ENCODE data around the gene ING1. TPM values are rescaled to one million over a fixed set of nuclear protein-coding genes. Genes with fewer than 3 reads are reported as not detected.

ING1 gene
- total and polyA plus RNA-seq, 12 donors: 4.1 to 15.6 (median 6.3) TPM

DNA sequence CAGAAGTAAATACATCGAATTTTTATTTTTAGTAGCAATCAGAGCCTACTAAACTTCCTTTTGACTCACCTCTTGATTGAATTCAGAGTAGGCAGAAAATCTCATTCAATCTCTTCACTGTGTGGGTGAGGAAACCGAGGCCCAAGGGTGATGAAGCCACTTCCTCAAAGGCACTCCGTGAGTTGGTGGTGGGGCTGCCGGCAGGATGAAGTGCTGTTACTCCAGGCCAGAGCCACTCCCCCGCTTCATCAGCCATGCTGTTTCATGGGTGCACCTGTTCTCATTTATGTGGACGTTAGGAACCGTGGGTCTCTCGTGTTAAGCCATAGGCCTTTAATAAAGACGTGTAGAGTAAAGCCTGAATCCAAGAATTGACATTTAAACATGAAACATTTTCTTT is 13.2 kb downstream of the ING1 start:
- WGBS, 2 donors: 84 to 91% methylated on average over 9 of the region's 9 CpGs
- Histone ChIP-seq H3K9me3 (no peaks in the 10 kb centered on the region), H3K4me3 (no peak overlapping the region), H3K27ac (no peak overlapping the region), H3K36me3 (peaks cover 0 to 16% (median under 1%) of the 10 kb centered on the region in 9 donors), H3K27me3 (no peaks in the 10 kb centered on the region), H3K4me1 (peaks cover 0 to 14% (median 0%) of the 10 kb centered on the region in 9 donors)
- DNase-seq (no peak), ATAC-seq (no peak)
- intact Hi-C loops (cut with DNase I): loop anchor here in 4 of 10 donors (5.0 to 10.0 kb wide), 2 partner anchors 86 to 88 kb away; no protein-coding TSS in a partner anchor
- TF ChIP-seq CTCF (IDR thresholded peaks at IDR 0.05): no peak

DNA sequence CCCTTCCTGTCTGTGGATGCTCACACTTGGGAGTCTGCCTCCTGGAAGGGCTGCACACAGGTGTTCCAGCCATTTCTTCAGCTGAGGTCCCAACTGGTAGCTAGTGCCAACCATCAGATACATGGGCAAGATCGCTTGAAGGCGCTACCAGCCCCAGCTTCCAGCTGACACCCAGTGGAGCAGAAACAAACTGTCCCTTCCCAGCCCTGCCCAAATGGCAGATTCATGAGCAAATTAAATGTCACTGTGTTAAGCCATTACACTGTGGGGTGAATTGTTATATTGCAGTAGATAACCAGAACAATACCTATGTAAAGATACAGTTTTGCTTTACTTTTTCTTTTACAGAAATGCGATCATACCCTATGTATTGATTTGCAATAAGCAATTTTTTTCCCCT is 17.6 kb downstream of the ING1 start:
- 97 to 99% methylated on average over 3 of the region's 3 CpGs for WGBS, 2 donors
- peaks cover 0 to 3% (median 0%) of the 10 kb centered on the region in 9 donors for H3K36me3 ChIP-seq
- H3K27ac ChIP-seq: no peak overlapping the region
- no peak for DNase-seq
- H3K4me3 ChIP-seq: no peak overlapping the region
- TF ChIP-seq CTCF (IDR thresholded peaks at IDR 0.05): no peak
- H3K9me3 ChIP-seq: no peaks in the 10 kb centered on the region
- no peak for ATAC-seq
- no peaks in the 10 kb centered on the region for H3K27me3 ChIP-seq
- H3K4me1 ChIP-seq: peaks cover 0 to 8% (median 0%) of the 10 kb centered on the region in 9 donors
- intact Hi-C loops (cut with DNase I): no loop called here

GRCh38 chr13:110734561-110734960 is 21.1 kb downstream of the ING1 start:
- no peak for TF ChIP-seq CTCF (IDR thresholded peaks at IDR 0.05)
- 92 to 96% methylated on average over 5 of the region's 5 CpGs for WGBS, 2 donors
- Histone ChIP-seq H3K4me3 (no peak overlapping the region), H3K27ac (no peak overlapping the region), H3K4me1 (no peaks in the 10 kb centered on the region), H3K27me3 (no peaks in the 10 kb centered on the region), H3K36me3 (no peaks in the 10 kb centered on the region), H3K9me3 (peaks cover 0 to 6% (median 0%) of the 10 kb centered on the region in 11 donors)
- no peak for DNase-seq
- intact Hi-C loops (cut with DNase I): no loop called here
- ATAC-seq: no peak

GRCh38 chr13:110737555-110737954 is 24.1 kb downstream of the ING1 start:
- Histone ChIP-seq H3K36me3 (no peaks in the 10 kb centered on the region), H3K27me3 (no peaks in the 10 kb centered on the region), H3K4me1 (no peaks in the 10 kb centered on the region), H3K4me3 (no peak overlapping the region), H3K27ac (no peak overlapping the region), H3K9me3 (peaks cover 0 to 6% (median 0%) of the 10 kb centered on the region in 11 donors)
- no peak for ATAC-seq
- DNase-seq: no peak
- no peak for TF ChIP-seq CTCF (IDR thresholded peaks at IDR 0.05)
- intact Hi-C loops (cut with DNase I): no loop called here
